Smooth muscle cell (in vitro differentiated cells): ENCODE measurements around the gene RNF14. TPM values are rescaled to one million over a fixed set of nuclear protein-coding genes. Genes with fewer than 3 reads are reported as not detected.
"Not testable (repeated sequence)": the region's sequence is repeated elsewhere in the genome, so short reads cannot be mapped to it uniquely, and the experiment has no call there.

ENCODE experiments used
- DNase-seq: peaks from one replicate; lab custom pipeline; 2025; ENCODE audit not compliant: unreplicated experiment; lab: John Stamatoyannopoulos, UW
- H2AFZ ChIP-seq: fragments of 200-600 bp; sonication (generic); 2 replicates; pipeline ENCODE4 v1.6.0; 2016; ENCODE audit warnings: antibody characterized with exemption, low read depth, mild to moderate bottlenecking
- H3F3A ChIP-seq: fragments of 200-600 bp; sonication (generic); 2 replicates; pipeline ENCODE4 v1.6.0; 2017; ENCODE audit warnings: antibody characterized with exemption, low read depth
- H3K27ac ChIP-seq: fragments of 200-600 bp; sonication (generic); 2 replicates; pipeline ENCODE4 v1.5.1; 2016; ENCODE audit warnings: low read depth, mild to moderate bottlenecking
- H3K27me3 ChIP-seq: fragments of 200-600 bp; sonication (generic); 2 replicates; pipeline ENCODE4 v1.6.1; 2016; ENCODE audit warnings: low read depth, mild to moderate bottlenecking
- H3K36me3 ChIP-seq: fragments of 200-600 bp; sonication (generic); 2 replicates; pipeline ENCODE4 v1.5.1; 2016; ENCODE audit warnings: low read depth
- H3K4me1 ChIP-seq: fragments of 200-600 bp; sonication (generic); 2 replicates; pipeline ENCODE4 v1.5.1; 2016; ENCODE audit warnings: low read depth
- H3K4me2 ChIP-seq: fragments of 200-600 bp; sonication (generic); 2 replicates; pipeline ENCODE4 v1.6.0; 2016; ENCODE audit warnings: mild to moderate bottlenecking
- H3K4me3 ChIP-seq: fragments of 200-600 bp; sonication (generic); 2 replicates; pipeline ENCODE4 v1.5.1; 2016; ENCODE audit warnings: mild to moderate bottlenecking
- H3K79me2 ChIP-seq: fragments of 200-600 bp; sonication (generic); 2 replicates; pipeline ENCODE4 v1.6.0; 2016; ENCODE audit warnings: low read depth, mild to moderate bottlenecking
- H3K9ac ChIP-seq: fragments of 200-600 bp; sonication (generic); 2 replicates; pipeline ENCODE4 v1.6.0; 2016; ENCODE audit warnings: low read depth
- H3K9me3 ChIP-seq: fragments of 200-600 bp; sonication (generic); replicated peaks from 2 replicates; pipeline ENCODE4 v1.5.1; 2016; ENCODE audit warnings: low read depth
- H4K20me1 ChIP-seq: fragments of 200-600 bp; sonication (generic); 2 replicates; pipeline ENCODE4 v1.6.0; 2016; ENCODE audit warnings: low read depth
- CTCF ChIP-seq: fragments of 200-600 bp; sonication (generic); IDR thresholded peaks from 2 replicates; pipeline ENCODE4 v1.5.1; 2017; ENCODE audit warnings: borderline replicate concordance, mild to moderate bottlenecking, antibody characterized with exemption; ENCODE audit not compliant: insufficient read depth, poor library complexity, severe bottlenecking
- WGBS: methylation state at CpG from one replicate; pipeline ENCODE4 v1.1.7; 2016; ENCODE audit warnings: low lambda C conversion rate; 5-methylcytosine and 5-hydroxymethylcytosine counted together
- polyA plus RNA-seq: library from polyadenylated mRNA; unstranded; fragments of >200 nt; fragmentation: Nextera tagmentation; extraction: Ambion mirVana; gene quantifications from 2 replicates; pipeline ENCODE4 v1.2.1, GENCODE V29; 2016
- total RNA-seq: library from RNA; depleted of rRNA; stranded (reverse); fragments of >200 nt; gene quantifications from 2 replicates; pipeline ENCODE4 v1.2.3, GENCODE V29; 2014

The RNF14 gene
- total and polyA plus RNA-seq, 2 experiments from 2014 or later: 43.8 to 76.4 TPM

GRCh38 chr5:142032150-142032549 is 63.2 kb downstream of the RNF14 start:
- H3K79me2 ChIP-seq: no peaks in the 10 kb centered on the region
- H3K4me3 ChIP-seq: no peak overlapping the region
- no peak overlapping the region for H2AFZ ChIP-seq
- H3K4me1 ChIP-seq: no peaks in the 10 kb centered on the region
- WGBS: 93% methylated on average over 2 of the region's 2 CpGs
- no peaks in the 10 kb centered on the region for H3K27me3 ChIP-seq
- no peak overlapping the region for H3K27ac ChIP-seq
- no peaks in the 10 kb centered on the region for H4K20me1 ChIP-seq
- H3K4me2 ChIP-seq: no peak overlapping the region
- no peak for DNase-seq
- no peaks in the 10 kb centered on the region for H3K9me3 ChIP-seq
- no peaks in the 10 kb centered on the region for H3F3A ChIP-seq
- no peak overlapping the region for H3K9ac ChIP-seq
- no peaks in the 10 kb centered on the region for H3K36me3 ChIP-seq
- TF ChIP-seq CTCF: no peak

- 63% methylated on average over 19 of the region's 19 CpGs for WGBS
- no peak overlapping the region for H3K27ac ChIP-seq
- H4K20me1 ChIP-seq: no peaks in the 10 kb centered on the region
- H3K4me2 ChIP-seq: no peak overlapping the region
- no peaks in the 10 kb centered on the region for H3K36me3 ChIP-seq
- no peak overlapping the region for H2AFZ ChIP-seq
- no peak overlapping the region for H3K9ac ChIP-seq
- no peaks in the 10 kb centered on the region for H3K9me3 ChIP-seq
- no peaks in the 10 kb centered on the region for H3K79me2 ChIP-seq
- no peaks in the 10 kb centered on the region for H3F3A ChIP-seq
- H3K4me1 ChIP-seq: no peaks in the 10 kb centered on the region
- DNase-seq: no peak
- H3K4me3 ChIP-seq: no peak overlapping the region
- no peaks in the 10 kb centered on the region for H3K27me3 ChIP-seq
- TF ChIP-seq CTCF: no peak
These were observed 64.1 kb downstream of the RNF14 start for GRCh38 chr5:142032747-142033631.

- not testable (repeated sequence) for H3K9ac ChIP-seq, H3F3A ChIP-seq, H3K79me2 ChIP-seq, H3K27me3 ChIP-seq, H3K4me1 ChIP-seq, H3K4me3 ChIP-seq, H3K36me3 ChIP-seq, H2AFZ ChIP-seq, H3K9me3 ChIP-seq, H3K4me2 ChIP-seq, H3K27ac ChIP-seq, H4K20me1 ChIP-seq, DNase-seq
- 81% methylated on average over 15 of the region's 15 CpGs for WGBS
These were observed 65.0 kb downstream of the RNF14 start for GRCh38 chr5:142033632-142034567.

GRCh38 chr5:142034994-142035393 is 66.1 kb downstream of the RNF14 start:
- Histone ChIP-seq H3K36me3 (no peaks in the 10 kb centered on the region), H3K9ac (no peak overlapping the region), H3K9me3 (no peaks in the 10 kb centered on the region), H3K4me1 (no peaks in the 10 kb centered on the region), H2AFZ (no peak overlapping the region), H3F3A (no peaks in the 10 kb centered on the region), H3K27me3 (no peaks in the 10 kb centered on the region), H3K27ac (no peak overlapping the region), H4K20me1 (no peaks in the 10 kb centered on the region), H3K4me3 (no peak overlapping the region), H3K79me2 (no peaks in the 10 kb centered on the region), H3K4me2 (no peak overlapping the region)
- TF ChIP-seq CTCF: no peak
- DNase-seq: no peak
